ENCODE measurements around the gene KCNH2. TPM values are rescaled to one million over a fixed set of nuclear protein-coding genes. Genes with fewer than 3 reads are reported as not detected.

Gene KCNH2
- total and polyA plus RNA-seq, 12 donors, result 1.1 to 18.7 (median 5.0) TPM

DNA sequence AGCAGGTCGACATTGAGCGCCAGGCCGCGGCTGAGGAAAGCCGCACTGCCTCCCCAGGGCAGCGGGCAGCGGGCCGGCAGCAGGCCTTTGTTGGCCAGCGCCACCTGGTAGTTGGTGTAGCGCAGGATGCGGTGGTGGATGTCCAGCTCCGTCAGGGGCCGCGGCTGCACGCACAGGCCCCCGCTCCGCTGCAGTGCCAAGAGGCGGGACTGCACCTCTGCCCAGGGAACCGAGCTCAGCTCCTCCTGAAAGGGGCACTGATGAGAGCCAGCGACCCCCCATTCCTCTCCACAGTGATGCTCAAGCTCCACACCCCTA lies 41.0 kb upstream of the KCNH2 start:
- H3K27ac ChIP-seq, result no peak overlapping the region
- no peaks in the 10 kb centered on the region for H3K36me3 ChIP-seq (replicated peaks in 1 of 2)
- no peak for DNase-seq
- no peak for TF ChIP-seq POLR2A (IDR thresholded peaks at IDR 0.05)
- TF ChIP-seq, protein P1, sequence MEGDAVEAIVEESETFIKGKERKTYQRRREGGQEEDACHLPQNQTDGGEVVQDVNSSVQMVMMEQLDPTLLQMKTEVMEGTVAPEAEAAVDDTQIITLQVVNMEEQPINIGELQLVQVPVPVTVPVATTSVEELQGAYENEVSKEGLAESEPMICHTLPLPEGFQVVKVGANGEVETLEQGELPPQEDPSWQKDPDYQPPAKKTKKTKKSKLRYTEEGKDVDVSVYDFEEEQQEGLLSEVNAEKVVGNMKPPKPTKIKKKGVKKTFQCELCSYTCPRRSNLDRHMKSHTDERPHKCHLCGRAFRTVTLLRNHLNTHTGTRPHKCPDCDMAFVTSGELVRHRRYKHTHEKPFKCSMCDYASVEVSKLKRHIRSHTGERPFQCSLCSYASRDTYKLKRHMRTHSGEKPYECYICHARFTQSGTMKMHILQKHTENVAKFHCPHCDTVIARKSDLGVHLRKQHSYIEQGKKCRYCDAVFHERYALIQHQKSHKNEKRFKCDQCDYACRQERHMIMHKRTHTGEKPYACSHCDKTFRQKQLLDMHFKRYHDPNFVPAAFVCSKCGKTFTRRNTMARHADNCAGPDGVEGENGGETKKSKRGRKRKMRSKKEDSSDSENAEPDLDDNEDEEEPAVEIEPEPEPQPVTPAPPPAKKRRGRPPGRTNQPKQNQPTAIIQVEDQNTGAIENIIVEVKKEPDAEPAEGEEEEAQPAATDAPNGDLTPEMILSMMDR (IDR thresholded peaks at IDR 0.05), result no peak
- H3K4me3 ChIP-seq, result peak overlapping the region in 1 of 4 donors; percentile 26
- H3K27me3 ChIP-seq, result peaks cover 41% of the 10 kb centered on the region
- intact Hi-C loops (cut with DNase I), result loop anchor here in 1 of 2 donors (5.0 kb wide), 1 partner anchor 93 kb away; no protein-coding TSS in a partner anchor
- no peaks in the 10 kb centered on the region for H3K9me3 ChIP-seq (replicated peaks in 1 of 3)
- WGBS, 4 donors, result 3 to 31% (median 15%) methylated on average over 8 to 20 of the region's 20 CpGs
- H3K4me1 ChIP-seq (replicated peaks in 1 of 2), result peaks cover 4 to 12% of the 10 kb centered on the region in 2 donors

DNA sequence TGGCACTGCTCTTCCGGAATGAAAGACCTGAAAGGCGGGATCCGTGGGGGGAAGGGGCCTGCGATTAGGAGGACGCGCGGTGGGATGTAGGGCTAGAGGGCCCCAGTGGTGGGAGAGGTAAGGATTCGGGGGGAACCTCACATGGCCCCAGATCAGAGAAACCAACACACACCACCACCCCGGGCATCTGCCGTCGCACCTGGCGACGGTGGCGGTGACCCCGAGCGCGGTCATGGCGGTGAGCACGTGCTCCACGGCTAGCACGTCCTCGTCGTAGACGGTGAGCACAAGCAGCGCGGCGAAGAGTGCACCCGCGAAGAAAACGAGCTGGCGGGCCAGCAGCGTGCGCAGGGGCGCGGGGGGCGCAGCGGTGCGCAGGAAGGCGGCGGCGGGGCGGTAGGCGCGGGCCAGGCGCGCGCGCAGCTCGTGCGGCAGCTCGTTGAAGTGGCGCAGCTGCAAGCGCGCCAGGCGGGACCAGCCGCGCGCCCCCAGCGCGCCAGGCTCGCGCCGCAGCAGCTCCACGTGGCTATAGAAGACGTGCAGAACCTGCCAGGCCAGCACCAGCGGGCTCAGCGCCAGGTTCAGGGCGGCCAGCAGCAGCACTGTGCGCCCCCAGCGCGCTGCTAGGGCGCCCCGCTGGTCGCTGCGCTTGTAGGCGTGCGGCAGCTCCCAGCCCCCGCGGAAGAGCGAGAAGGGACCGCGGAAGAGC lies 40.5 kb upstream of the KCNH2 start:
- Histone ChIP-seq H3K4me1 (replicated peaks in 1 of 2) (peaks cover 4 to 12% of the 10 kb centered on the region in 2 donors), H3K36me3 (replicated peaks in 1 of 2) (no peaks in the 10 kb centered on the region), H3K27ac (no peak overlapping the region), H3K4me3 (peak overlapping the region in 1 of 4 donors; percentile 26), H3K27me3 (peaks cover 46% of the 10 kb centered on the region), H3K9me3 (replicated peaks in 1 of 3) (no peaks in the 10 kb centered on the region)
- intact Hi-C loops (cut with DNase I), result loop anchor here in 1 of 2 donors (5.0 kb wide), 1 partner anchor 94 kb away; no protein-coding TSS in a partner anchor
- DNase-seq, result no peak
- WGBS, 4 donors, result 1 to 3% (median 2%) methylated on average over 14 to 82 of the region's 82 CpGs
- no peak for TF ChIP-seq POLR2A (IDR thresholded peaks at IDR 0.05)
- TF ChIP-seq, protein P1 (IDR thresholded peaks at IDR 0.05), result no peak

DNA sequence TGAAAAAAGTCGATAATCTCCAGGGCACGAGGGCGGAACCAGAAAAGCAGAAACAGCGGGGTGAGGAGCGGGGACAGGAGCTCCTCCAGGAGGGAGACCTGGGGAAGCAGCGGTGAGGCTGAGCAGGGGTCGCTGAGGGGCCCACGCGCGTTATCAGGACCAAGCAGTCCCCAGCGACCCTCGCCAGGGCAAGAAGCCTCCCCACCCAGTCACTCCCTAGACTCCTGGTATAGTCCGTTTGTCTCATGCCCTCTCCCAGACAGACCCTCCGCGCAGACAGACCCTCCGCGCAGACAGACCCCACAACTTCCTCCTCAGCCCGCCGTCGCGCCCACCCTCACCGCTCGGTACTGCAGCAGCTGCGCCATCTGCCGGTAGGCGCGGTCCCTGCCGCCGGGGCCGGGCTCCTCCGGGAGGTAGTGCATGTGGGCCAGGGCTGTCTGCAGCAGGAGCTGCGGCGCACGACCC lies 39.9 kb upstream of the KCNH2 start:
- Histone ChIP-seq H3K4me1 (replicated peaks in 1 of 2) (peaks cover 4 to 12% of the 10 kb centered on the region in 2 donors), H3K4me3 (peak overlapping the region in 1 of 4 donors; percentile 26), H3K27ac (no peak overlapping the region), H3K9me3 (replicated peaks in 1 of 3) (no peaks in the 10 kb centered on the region), H3K36me3 (replicated peaks in 1 of 2) (no peaks in the 10 kb centered on the region), H3K27me3 (peaks cover 46% of the 10 kb centered on the region)
- intact Hi-C loops (cut with DNase I), result loop anchor here in 1 of 2 donors (5.0 kb wide), 1 partner anchor 94 kb away; no protein-coding TSS in a partner anchor
- DNase-seq, result peak; percentile 43 to 81 (median 68)
- TF ChIP-seq, protein P1 (IDR thresholded peaks at IDR 0.05), result peak; percentile 70 to 90 (median 80)
- TF ChIP-seq POLR2A (IDR thresholded peaks at IDR 0.05), result no peak
- 4 to 14% (median 6%) methylated on average over 7 to 34 of the region's 34 CpGs for WGBS, 4 donors

DNA sequence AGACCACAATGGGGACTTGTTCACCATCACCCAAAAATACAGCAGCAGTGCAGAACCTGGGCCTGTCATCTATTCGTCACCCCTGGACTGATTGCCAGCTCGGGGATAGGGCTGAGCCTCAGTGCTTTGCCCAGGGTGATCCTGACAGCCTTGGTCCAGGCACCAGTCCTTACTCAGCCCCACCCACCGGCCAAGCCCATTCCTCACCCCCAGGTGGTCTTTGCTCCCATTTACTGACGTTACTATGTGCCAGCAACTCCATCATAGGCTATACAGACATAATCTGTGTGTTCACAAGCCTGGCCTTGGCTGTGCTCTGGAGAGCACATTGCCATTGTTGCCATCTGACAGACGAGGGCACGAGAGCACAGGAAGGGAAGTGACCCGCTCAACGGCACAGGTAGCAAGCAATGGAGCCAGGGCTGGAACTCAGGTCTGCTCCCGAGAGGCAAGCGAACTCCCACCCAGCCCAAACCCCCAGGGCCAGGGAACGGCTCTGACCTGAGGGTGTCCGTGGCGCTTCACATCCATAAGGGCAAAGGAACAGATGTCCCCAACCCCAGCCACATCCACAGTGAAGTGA lies 39.3 kb upstream of the KCNH2 start:
- Histone ChIP-seq H3K27me3 (peaks cover 46% of the 10 kb centered on the region), H3K4me1 (replicated peaks in 1 of 2) (peaks cover 4 to 12% of the 10 kb centered on the region in 2 donors), H3K36me3 (replicated peaks in 1 of 2) (no peaks in the 10 kb centered on the region), H3K4me3 (no peak overlapping the region), H3K9me3 (replicated peaks in 1 of 3) (no peaks in the 10 kb centered on the region), H3K27ac (no peak overlapping the region)
- WGBS, 4 donors, result 22 to 46% (median 41%) methylated on average over 11 to 13 of the region's 13 CpGs
- no peak for DNase-seq
- TF ChIP-seq, protein P1 (IDR thresholded peaks at IDR 0.05), result no peak
- no peak for TF ChIP-seq POLR2A (IDR thresholded peaks at IDR 0.05)
- intact Hi-C loops (cut with DNase I), result loop anchor here in 1 of 2 donors (5.0 kb wide), 1 partner anchor 95 kb away; no protein-coding TSS in a partner anchor

All from adrenal gland (tissue), 12 donors.